NT2/D1 (cell line): ENCODE data around the gene ARHGEF19.

Experiments used
- SUZ12 ChIP-seq: IDR thresholded peaks from 2 replicates; pipeline ENCODE4 v1.6.1; 2011; ENCODE audit not compliant: insufficient read length, insufficient read depth; ENCODE audit errors: extremely low read depth
- YY1 ChIP-seq: IDR thresholded peaks from 2 replicates; pipeline ENCODE4 v1.6.1; 2011; ENCODE audit not compliant: insufficient read length, insufficient read depth
- ZNF274 ChIP-seq: IDR thresholded peaks from 2 replicates; pipeline ENCODE4 v1.6.1; 2011; ENCODE audit warnings: mild to moderate bottlenecking, low read depth, low read length

- TF ChIP-seq SUZ12 (no peak), YY1 (no peak), ZNF274 (no peak)
These were observed 6.2 kb upstream of the ARHGEF19 start for GRCh38 chr1:16218674-16219071.
